Stimulated activated naive CD8-positive, alpha-beta T cell treated with anti-CD3 and anti-CD28 coated beads, Interleukin-15, amount 100 ng/mL, for 72 hours (primary cell): ENCODE measurements around the gene FRRS1.

Experiments used
- ATAC-seq: fragments of 150-1000 bp; cut with Tn5 transposase; 2 replicates; pipeline ENCODE4 v1.10.0; 2021; ENCODE audit warnings: mild to moderate bottlenecking, moderate library complexity
- DNase-seq, 2 donors: peaks; one replicate each; pipeline ENCODE4 v3.0.0; 2021 to 2022
- H3K27ac Mint-ChIP-seq, 2 donors: one replicate each; pipeline ENCODE4 v1.8.0; 2022; ENCODE audit warnings: mild to moderate bottlenecking in 2 of 2, mixed read lengths in 2 of 2, moderate library complexity in 2 of 2
- H3K27me3 Mint-ChIP-seq: one replicate; pipeline ENCODE4 v1.8.0; 2022; ENCODE audit warnings: mixed read lengths
- H3K4me1 Mint-ChIP-seq: one replicate; pipeline ENCODE4 v1.8.0; 2022; ENCODE audit warnings: mild to moderate bottlenecking, mixed read lengths
- H3K4me3 Mint-ChIP-seq, 2 donors: one replicate each; pipeline ENCODE4 v1.8.0; 2022; ENCODE audit warnings: mild to moderate bottlenecking in 2 of 2, mixed read lengths in 2 of 2, moderate library complexity in 1 of 2
- H3K9me3 Mint-ChIP-seq, 2 donors: one replicate each; pipeline ENCODE4 v1.8.0; 2022; ENCODE audit warnings: mixed read lengths in 2 of 2

The FRRS1 gene

DNA sequence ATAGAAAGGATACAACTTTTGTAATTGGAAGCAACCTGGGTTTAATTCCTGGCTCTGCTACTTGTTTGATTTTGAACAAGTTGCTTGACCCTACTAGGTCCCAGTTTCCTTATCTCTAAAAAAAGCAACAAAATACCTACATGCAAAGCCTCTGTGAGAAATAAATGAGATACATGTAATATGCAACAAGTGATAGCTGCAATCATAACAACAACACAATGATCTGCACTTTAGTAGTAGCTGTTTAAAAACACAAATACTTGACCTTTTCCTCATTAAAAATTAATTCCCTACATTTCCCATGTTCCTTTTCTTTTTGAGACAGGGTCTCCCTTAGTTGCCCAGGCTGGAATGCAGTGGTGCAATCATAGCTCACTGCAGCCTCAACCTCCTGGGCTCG is 40.0 kb downstream of the FRRS1 start:
- no peak overlapping the region for H3K4me3 Mint-ChIP-seq
- DNase-seq (no peak), ATAC-seq (no peak)
- no peaks in the 10 kb centered on the region for H3K4me1 Mint-ChIP-seq
- H3K27ac Mint-ChIP-seq = no peak overlapping the region
- H3K9me3 Mint-ChIP-seq = no peaks in the 10 kb centered on the region
- no peaks in the 10 kb centered on the region for H3K27me3 Mint-ChIP-seq

DNA sequence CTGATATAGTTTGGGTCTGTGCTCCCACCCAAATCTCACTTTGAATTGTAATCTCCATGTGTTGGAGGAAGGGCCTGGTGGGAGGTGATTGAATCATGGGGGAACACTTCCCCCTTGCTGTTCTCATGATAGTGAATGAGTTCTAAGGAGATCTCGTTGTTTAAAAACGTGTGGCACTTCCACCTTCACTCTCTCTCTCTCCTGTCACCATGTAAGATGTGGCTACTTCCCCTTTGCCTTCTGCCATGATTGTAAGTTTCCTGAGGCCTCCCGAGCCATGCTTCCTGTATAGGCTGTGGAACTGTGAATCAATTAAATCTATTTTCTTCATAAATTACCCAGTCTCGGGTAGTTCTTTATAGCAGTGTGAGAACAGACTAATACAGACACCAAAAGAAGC is 40.4 kb downstream of the FRRS1 start:
- Mint-ChIP-seq H3K9me3 (no peaks in the 10 kb centered on the region), H3K4me3 (no peak overlapping the region), H3K4me1 (no peaks in the 10 kb centered on the region), H3K27me3 (no peaks in the 10 kb centered on the region), H3K27ac (no peak overlapping the region)
- DNase-seq (no peak), ATAC-seq (no peak)

DNA sequence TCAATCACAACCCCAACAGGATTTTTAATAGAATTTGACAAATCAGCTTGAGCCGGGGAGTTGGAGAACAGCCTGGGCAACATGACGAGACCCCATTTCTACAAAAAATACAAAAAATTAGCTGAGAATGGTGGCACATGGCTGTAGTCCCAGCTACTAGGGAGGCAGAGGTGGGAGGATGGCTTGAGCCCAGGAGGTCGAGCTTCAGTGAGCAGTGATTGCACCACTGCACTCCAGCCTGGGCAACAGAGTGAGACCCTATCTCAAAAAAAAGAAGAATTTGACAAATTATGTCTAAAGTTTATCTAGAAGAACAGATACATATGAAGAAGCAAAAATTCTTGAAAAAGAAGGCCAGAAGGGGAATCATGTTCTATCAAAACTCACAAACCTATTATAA is 43.2 kb downstream of the FRRS1 start:
- Mint-ChIP-seq H3K27me3 (no peaks in the 10 kb centered on the region), H3K27ac (no peak overlapping the region), H3K4me3 (no peak overlapping the region), H3K4me1 (no peaks in the 10 kb centered on the region), H3K9me3 (no peaks in the 10 kb centered on the region)
- DNase-seq = no peak
- ATAC-seq = no peak

DNA sequence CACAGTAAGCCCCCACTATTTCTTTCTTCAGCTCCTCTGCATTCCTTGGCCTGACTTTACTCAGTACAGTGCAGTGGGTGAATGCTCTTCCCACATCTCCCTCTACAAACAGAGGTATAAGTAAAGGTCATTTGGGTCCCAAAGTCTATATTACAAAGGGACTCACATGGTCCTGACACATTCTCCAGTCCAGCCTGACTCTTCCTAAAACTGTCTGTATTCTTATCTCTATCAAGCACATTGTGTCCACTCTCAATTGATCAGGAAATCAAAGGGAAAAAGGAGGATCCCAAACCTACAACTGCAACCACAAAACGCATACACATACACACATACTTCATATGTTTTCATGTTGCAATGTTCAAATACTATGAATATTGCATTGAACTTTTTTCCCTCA is 49.4 kb downstream of the FRRS1 start:
- H3K27me3 Mint-ChIP-seq = no peaks in the 10 kb centered on the region

DNA sequence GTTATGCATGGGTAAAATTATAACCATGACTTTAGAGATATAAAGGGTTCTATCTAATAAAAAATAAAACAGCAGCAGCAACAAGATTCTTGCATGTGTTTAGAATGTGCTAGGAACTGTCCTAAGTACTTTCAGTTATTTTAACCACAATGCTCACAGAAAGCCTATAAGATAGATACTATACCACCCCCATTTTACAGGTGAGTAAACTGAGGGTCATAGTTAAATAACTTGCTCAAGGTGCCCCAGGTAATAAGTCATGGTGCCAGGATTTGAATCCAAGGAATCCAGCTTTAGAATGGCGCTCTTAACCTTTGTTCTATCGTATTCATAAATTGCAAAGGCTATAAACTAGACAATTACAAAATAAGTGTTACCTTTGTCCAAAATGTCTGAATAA is 53.4 kb downstream of the FRRS1 start:
- Mint-ChIP-seq H3K27me3 (no peaks in the 10 kb centered on the region), H3K4me3 (no peak overlapping the region)
- no peak for ATAC-seq

More for the DNA sequence above, 49.4 kb downstream of the FRRS1 start:
- Mint-ChIP-seq H3K9me3 (no peaks in the 10 kb centered on the region), H3K4me1 (no peaks in the 10 kb centered on the region), H3K27ac (no peak overlapping the region), H3K4me3 (no peak overlapping the region)
- ATAC-seq (no peak), DNase-seq (no peak)

DNA sequence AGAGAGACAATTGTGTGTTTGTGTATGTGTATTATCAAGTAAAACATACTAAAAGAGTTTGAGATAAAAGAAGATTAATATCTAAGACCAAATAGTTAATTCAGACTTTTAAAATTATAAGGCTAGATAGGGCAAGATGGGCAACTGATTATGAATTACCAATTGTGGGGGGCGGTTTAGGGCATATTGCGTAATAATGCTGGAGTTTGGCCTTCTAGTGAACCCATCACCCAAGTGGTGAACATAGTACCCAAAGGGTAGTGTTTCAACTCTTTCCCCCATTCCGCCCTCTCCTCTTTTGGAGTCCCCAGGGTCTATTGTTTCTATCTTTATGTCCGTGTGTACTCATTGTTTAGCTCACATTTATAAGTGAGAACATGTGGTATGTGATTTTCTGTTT is 55.4 kb downstream of the FRRS1 start:
- H3K27ac Mint-ChIP-seq = no peak overlapping the region
- no peak for ATAC-seq
- no peaks in the 10 kb centered on the region for H3K4me1 Mint-ChIP-seq
- no peaks in the 10 kb centered on the region for H3K27me3 Mint-ChIP-seq
- no peak for DNase-seq
- H3K9me3 Mint-ChIP-seq = no peaks in the 10 kb centered on the region
- H3K4me3 Mint-ChIP-seq = no peak overlapping the region

More for the DNA sequence above, 53.4 kb downstream of the FRRS1 start:
- DNase-seq = no peak
- Mint-ChIP-seq H3K27ac (no peak overlapping the region), H3K9me3 (no peaks in the 10 kb centered on the region), H3K4me1 (no peaks in the 10 kb centered on the region)

DNA sequence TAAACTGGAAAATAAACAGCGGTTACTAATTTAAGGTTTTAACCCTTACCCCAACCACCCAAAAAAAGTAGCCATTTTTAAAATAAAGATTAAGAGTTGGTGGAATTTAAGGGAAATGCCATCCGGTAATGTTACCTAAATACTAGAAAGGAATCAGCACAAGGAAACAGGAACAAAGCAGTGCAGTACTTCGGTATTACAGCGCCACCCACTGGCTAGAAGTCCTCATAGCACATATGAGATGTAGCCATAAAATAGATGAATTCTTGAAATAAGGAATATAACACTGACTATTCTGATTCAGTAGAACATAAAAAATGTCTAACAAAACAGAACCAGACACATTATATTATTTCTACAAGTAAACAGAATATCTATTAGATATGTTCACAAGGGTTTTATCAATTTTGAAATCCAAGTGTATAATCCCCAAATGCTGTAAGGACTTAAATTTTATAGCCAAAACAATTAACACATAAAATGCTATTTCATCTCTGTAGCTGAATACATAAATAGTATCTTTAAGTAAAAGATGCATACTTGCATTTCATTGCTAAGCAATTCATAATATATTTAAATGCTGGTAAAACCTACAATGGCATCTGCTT is 58.8 kb downstream of the FRRS1 start:
- Mint-ChIP-seq H3K9me3 (no peaks in the 10 kb centered on the region), H3K4me1 (no peaks in the 10 kb centered on the region), H3K27ac (no peak overlapping the region), H3K4me3 (no peak overlapping the region), H3K27me3 (no peaks in the 10 kb centered on the region)
- no peak for ATAC-seq
- DNase-seq = peak; percentile 18 to 51

DNA sequence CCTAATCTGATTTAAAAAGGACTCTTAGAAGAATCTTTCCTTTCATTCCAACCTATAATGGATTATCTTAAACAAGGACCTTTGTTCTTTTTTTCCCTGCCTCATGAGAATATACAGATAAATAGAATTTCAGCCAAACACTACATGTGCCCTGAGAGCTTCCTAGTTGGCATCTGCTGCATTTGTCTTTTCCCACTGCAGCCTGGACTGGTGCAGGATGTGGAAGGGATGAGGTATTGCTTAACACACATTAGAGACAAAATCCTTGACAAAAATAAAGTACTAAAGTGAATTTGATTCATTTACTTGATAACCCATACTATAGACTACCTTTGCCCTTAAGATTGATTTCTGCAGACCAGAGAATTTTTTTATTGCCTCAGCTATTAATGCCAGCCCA is 61.0 kb downstream of the FRRS1 start:
- Mint-ChIP-seq H3K27me3 (peaks cover 14% of the 10 kb centered on the region), H3K9me3 (no peaks in the 10 kb centered on the region), H3K4me1 (no peaks in the 10 kb centered on the region), H3K27ac (no peak overlapping the region), H3K4me3 (no peak overlapping the region)
- DNase-seq (no peak), ATAC-seq (no peak)

DNA sequence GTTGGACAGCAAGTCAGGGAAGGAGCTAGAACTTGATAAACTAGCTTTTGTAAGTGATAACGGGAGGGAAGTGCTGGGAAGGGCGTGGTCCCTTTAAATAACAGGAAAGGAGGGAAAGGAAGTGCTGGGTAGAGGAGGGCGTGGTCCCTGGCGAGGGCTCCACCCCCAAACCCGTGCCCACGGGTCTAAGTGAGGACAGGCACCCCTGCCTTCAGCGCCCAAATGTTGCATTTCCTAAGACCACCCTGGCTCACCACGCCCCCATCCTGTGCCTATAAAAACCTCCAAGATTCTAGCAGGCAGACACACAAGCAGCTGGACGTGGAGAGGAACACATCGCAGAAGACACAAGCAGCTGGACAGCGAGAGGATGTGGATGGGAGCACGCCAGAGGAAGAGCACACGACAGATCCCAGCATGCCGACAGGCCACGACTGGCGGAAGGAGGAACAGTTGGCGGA is 62.0 kb downstream of the FRRS1 start:
- no peak overlapping the region for H3K4me3 Mint-ChIP-seq
- H3K27ac Mint-ChIP-seq = no peak overlapping the region
- H3K4me1 Mint-ChIP-seq = no peaks in the 10 kb centered on the region
- DNase-seq (no peak), ATAC-seq (no peak)
- H3K9me3 Mint-ChIP-seq = no peaks in the 10 kb centered on the region
- H3K27me3 Mint-ChIP-seq = peaks cover 21% of the 10 kb centered on the region

DNA sequence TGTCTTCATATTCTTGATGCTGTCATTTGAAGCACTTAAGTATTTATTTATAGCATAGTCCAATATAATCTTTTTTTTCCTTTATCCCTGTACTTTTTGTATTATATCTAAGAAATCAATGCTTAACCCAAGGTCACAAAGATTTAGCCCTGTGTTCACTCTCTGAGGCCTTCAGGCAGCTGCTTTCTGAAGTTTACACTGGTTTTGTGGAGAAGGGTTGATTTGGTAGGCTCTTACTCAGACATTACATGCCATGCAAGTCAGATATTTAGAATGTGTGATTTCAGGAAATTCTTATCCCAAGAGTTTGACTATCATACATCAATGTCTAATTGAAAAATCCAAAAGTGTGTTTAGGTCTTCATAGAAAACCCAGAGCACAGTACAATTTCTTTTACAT is 64.2 kb downstream of the FRRS1 start:
- ATAC-seq = no peak

DNA sequence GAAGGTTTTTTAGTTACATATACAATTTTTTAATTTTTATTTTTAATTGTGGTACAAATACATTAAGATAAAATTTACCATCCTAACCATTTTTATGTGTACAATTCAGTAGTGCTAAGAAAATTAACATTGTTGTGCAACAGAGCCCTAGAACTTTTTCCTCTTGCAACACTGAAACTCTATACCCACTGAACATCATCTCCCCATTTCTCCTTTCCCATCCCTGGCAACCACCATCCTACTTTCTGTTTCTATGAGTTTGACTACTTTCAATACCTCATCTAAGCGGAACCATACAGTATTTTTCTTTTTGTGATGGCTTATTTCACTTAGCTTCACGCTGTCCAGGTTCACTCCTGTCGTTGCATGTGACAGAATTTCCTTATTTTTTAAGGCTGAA is 66.4 kb downstream of the FRRS1 start:
- ATAC-seq (no peak), DNase-seq (no peak)
- Mint-ChIP-seq H3K4me1 (no peaks in the 10 kb centered on the region), H3K4me3 (no peak overlapping the region), H3K27me3 (peaks cover 39% of the 10 kb centered on the region), H3K9me3 (no peaks in the 10 kb centered on the region), H3K27ac (no peak overlapping the region)

More for the DNA sequence above, 64.2 kb downstream of the FRRS1 start:
- no peak for DNase-seq
- Mint-ChIP-seq H3K4me1 (no peaks in the 10 kb centered on the region), H3K27ac (no peak overlapping the region), H3K9me3 (no peaks in the 10 kb centered on the region), H3K4me3 (no peak overlapping the region), H3K27me3 (peaks cover 35% of the 10 kb centered on the region)

DNA sequence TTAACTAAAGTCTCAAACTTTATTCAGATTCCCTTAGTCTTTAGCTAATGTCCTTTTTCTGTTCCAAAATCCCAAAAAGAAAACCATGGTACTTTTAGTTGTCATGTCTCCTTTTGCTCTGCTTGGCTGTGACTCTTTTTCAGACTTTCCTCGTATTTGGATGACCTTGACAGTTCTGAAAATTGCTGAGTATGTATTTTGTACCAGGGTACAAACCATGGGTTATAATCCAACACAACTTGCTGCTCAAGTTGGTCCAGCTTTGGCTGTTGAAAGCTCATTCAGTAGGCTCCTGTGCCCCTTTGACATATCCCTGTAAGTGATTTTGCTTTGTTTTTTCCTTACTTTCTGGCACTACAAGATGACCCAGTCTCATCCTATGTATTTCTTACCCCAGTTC is 68.9 kb downstream of the FRRS1 start:
- ATAC-seq (no peak), DNase-seq (no peak)
- Mint-ChIP-seq H3K9me3 (no peaks in the 10 kb centered on the region), H3K27me3 (peaks cover 45% of the 10 kb centered on the region), H3K27ac (no peak overlapping the region), H3K4me3 (no peak overlapping the region), H3K4me1 (no peaks in the 10 kb centered on the region)

DNA sequence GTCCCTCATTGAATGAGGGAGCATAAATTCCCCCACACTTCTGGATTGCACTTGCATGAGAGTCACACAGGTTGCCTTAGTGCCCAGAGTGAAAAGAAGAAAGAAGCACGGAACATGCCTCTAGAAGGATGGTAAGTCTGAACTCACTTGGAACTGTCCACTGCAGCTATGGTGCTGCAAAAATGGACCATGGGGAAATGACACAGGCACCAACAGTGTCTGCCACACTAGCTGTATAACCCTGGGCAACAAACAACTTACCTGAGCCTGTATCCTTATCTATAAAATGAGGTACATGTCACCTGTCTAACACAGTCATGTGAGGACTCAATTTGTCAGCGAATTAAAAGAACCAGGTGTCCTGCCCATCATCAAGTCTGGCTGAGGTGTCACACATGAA is 69.8 kb downstream of the FRRS1 start:
- Mint-ChIP-seq H3K4me3 (no peak overlapping the region), H3K27me3 (peaks cover 40% of the 10 kb centered on the region), H3K4me1 (no peaks in the 10 kb centered on the region), H3K27ac (no peak overlapping the region), H3K9me3 (no peaks in the 10 kb centered on the region)
- ATAC-seq = no peak
- DNase-seq = no peak

DNA sequence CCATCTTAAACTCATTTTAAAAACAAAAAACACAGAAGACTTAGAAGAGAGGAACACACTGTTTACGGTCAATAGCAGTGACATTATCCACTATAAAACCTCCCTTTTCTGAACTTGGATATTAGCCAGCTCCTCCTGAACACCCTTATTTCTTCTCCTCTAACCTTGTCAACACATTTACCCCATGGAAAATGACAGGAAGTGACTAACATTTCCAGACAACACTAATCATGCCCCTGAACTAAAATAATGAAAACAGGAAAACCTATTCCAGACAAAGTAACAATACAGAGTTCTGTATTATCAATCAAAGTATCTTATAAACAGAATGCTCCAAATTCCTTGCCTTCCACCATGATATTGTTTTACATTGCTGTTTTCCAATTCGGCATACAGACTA is 75.3 kb downstream of the FRRS1 start:
- Mint-ChIP-seq H3K4me1 (no peaks in the 10 kb centered on the region), H3K4me3 (no peak overlapping the region), H3K27ac (no peak overlapping the region), H3K27me3 (peaks cover 24% of the 10 kb centered on the region), H3K9me3 (no peaks in the 10 kb centered on the region)
- ATAC-seq (no peak), DNase-seq (no peak)

DNA sequence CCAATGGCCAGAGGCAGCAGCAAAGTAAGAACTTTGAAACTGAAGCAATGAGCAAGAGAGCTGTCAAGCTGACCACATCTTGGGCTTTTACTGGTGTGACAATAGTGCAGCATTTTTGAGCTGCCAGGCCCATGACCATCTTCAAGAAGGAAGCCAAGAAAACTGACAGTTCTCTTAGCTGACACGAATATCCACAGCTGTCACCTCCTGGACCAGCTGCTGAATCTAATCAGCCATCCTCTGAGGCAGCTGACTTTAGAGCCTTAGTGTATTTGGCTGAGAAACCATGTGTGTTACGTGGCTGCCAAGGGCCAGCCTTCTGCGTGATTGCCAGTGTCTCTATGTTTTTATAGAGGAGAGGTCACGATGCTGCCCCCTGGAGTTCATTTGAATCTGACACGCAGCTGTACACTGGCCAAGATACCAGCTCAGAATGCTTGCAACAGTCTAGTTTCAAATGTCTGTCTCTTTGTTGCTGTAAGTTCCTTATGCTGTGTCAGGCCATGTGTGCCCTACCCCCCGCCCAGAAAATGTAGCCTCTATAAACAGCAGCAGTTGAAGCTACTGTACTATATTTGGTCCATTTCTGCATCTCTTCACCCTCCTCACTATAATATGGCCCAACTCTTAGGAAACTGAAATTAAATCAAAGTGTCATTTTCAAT is 80.8 kb downstream of the FRRS1 start:
- Mint-ChIP-seq H3K27me3 (no peaks in the 10 kb centered on the region), H3K27ac (no peak overlapping the region), H3K9me3 (no peaks in the 10 kb centered on the region), H3K4me3 (no peak overlapping the region), H3K4me1 (no peaks in the 10 kb centered on the region)
- ATAC-seq (peak; percentile 83), DNase-seq (peak; percentile 23 to 24)

DNA sequence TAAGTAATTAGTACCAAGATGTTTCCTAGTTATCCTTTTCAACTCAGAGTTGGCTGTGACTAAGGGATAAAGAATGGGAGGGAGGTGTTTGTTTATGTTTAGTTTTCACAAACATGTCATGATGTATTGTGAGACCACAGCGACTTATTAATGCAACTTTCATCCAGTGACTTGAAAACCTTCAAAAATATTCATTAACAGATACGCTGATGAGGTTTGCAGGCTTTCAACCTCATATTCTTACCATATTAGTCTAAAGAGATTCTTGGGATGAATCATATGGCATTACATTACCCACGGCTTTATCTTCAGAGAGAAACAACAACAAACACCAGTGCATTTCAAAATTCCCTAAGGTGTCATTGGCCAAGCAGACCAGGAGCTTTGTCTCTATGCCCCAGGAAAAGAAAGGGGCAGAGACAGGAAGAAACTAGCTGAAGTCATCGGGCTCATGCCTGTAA is 84.1 kb downstream of the FRRS1 start:
- Mint-ChIP-seq H3K4me3 (no peak overlapping the region), H3K4me1 (no peaks in the 10 kb centered on the region), H3K27me3 (no peaks in the 10 kb centered on the region), H3K9me3 (no peaks in the 10 kb centered on the region), H3K27ac (no peak overlapping the region)
- DNase-seq = no peak
- ATAC-seq = no peak

DNA sequence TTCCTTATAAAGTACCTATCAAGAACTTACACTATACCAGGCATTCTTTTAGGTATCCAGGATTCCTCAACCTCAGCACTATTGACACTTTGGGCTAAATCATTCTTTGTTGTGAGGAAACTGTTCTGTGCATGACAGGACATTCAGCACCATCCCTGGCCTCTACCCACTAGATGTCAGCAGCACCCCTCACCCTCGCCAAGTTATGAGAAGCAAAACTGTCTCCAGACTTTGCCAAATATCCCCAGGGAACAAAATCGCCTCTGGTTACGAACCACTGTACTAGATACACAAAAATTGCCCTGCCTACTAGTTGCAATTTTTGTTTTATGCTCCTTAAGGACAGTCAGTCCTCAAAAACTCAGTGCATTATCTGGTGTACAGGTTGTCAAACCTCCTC is 84.9 kb downstream of the FRRS1 start:
- no peak overlapping the region for H3K4me3 Mint-ChIP-seq
- DNase-seq = no peak

More for the DNA sequence above, 84.9 kb downstream of the FRRS1 start:
- Mint-ChIP-seq H3K27ac (no peak overlapping the region), H3K4me1 (no peaks in the 10 kb centered on the region), H3K9me3 (no peaks in the 10 kb centered on the region), H3K27me3 (no peaks in the 10 kb centered on the region)
- no peak for ATAC-seq
